ENCODE measurements around the gene BAZ2B. TPM values are rescaled to one million over a fixed set of nuclear protein-coding genes. Genes with fewer than 3 reads are reported as not detected.

Gene BAZ2B
- total and polyA plus RNA-seq, 4 donors: 18.3 to 266 (median 39.5) TPM

DNA sequence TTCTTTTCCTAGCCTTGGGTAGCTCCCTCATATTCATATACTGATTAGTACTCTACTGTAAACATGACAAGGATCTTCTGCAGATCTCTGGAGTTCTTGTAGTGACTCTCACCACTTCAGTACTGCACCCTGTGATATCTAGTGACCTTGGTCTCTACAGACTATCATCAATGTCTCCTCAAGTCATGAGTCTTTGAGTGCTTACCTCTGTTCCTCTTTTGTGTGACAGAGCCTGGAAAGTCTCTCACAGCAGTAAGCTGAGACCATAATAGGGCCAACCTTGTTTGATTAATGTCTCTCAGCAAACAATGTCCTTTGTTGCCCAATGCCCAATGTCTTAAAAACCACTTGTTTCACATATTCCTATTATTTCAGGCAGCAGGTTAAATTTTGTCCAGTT, 34.2 kb upstream of the BAZ2B start:
- H3K27ac ChIP-seq (ENCODE audit: low read depth in 1 of 2, low read length in 1 of 2): no peak overlapping the region
- no peak overlapping the region for H3K4me3 ChIP-seq
- TF ChIP-seq, protein P1, sequence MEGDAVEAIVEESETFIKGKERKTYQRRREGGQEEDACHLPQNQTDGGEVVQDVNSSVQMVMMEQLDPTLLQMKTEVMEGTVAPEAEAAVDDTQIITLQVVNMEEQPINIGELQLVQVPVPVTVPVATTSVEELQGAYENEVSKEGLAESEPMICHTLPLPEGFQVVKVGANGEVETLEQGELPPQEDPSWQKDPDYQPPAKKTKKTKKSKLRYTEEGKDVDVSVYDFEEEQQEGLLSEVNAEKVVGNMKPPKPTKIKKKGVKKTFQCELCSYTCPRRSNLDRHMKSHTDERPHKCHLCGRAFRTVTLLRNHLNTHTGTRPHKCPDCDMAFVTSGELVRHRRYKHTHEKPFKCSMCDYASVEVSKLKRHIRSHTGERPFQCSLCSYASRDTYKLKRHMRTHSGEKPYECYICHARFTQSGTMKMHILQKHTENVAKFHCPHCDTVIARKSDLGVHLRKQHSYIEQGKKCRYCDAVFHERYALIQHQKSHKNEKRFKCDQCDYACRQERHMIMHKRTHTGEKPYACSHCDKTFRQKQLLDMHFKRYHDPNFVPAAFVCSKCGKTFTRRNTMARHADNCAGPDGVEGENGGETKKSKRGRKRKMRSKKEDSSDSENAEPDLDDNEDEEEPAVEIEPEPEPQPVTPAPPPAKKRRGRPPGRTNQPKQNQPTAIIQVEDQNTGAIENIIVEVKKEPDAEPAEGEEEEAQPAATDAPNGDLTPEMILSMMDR (IDR thresholded peaks at IDR 0.05; ENCODE audit: control extremely low read depth, extremely low read depth): no peak
- no peak for DNase-seq
- H3K9ac ChIP-seq (ENCODE audit: insufficient read depth in 1 of 2, low read length in 2 of 2): no peak overlapping the region
- H3K9me3 ChIP-seq (ENCODE audit: control insufficient read depth in 4 of 4, insufficient read depth in 3 of 4, low read length in 3 of 4): peaks cover 0 to 6% (median 0%) of the 10 kb centered on the region in 4 donors
- no peaks in the 10 kb centered on the region for H3K36me3 ChIP-seq (ENCODE audit: control insufficient read depth in 4 of 4, insufficient read depth in 4 of 4, low read length in 4 of 4)
- H3K4me1 ChIP-seq (ENCODE audit: control insufficient read depth in 5 of 5, insufficient read depth in 5 of 5, low read length in 5 of 5): no peaks in the 10 kb centered on the region
- no peaks in the 10 kb centered on the region for H3K27me3 ChIP-seq (ENCODE audit: control insufficient read depth in 3 of 3, insufficient read depth in 3 of 3, low read length in 2 of 3)
- no peak for ATAC-seq (ENCODE audit: insufficient read depth, low FRiP score)

- H3K9ac ChIP-seq (ENCODE audit: insufficient read depth in 1 of 2, low read length in 2 of 2): no peak overlapping the region
- H3K4me1 ChIP-seq (ENCODE audit: control insufficient read depth in 5 of 5, insufficient read depth in 5 of 5, low read length in 5 of 5): no peaks in the 10 kb centered on the region
- no peak overlapping the region for H3K27ac ChIP-seq (ENCODE audit: low read depth in 1 of 2, low read length in 1 of 2)
- no peaks in the 10 kb centered on the region for H3K9me3 ChIP-seq (ENCODE audit: control insufficient read depth in 4 of 4, insufficient read depth in 3 of 4, low read length in 3 of 4)
- no peaks in the 10 kb centered on the region for H3K36me3 ChIP-seq (ENCODE audit: control insufficient read depth in 4 of 4, insufficient read depth in 4 of 4, low read length in 4 of 4)
- ATAC-seq (ENCODE audit: insufficient read depth, low FRiP score) (no peak), DNase-seq (no peak)
- TF ChIP-seq, protein P1 (IDR thresholded peaks at IDR 0.05; ENCODE audit: control extremely low read depth, extremely low read depth): no peak
- H3K27me3 ChIP-seq (ENCODE audit: control insufficient read depth in 3 of 3, insufficient read depth in 3 of 3, low read length in 2 of 3): no peaks in the 10 kb centered on the region
- WGBS, 2 donors: 92 to 97% methylated on average over 2 of the region's 2 CpGs
- no peak overlapping the region for H3K4me3 ChIP-seq
Measured at GRCh38 chr2:159648643-159649042, 32.3 kb upstream of the BAZ2B start.

GRCh38 chr2:159647667-159648066, 31.3 kb upstream of the BAZ2B start:
- Histone ChIP-seq H3K27me3 (ENCODE audit: control insufficient read depth in 3 of 3, insufficient read depth in 3 of 3, low read length in 2 of 3) (no peaks in the 10 kb centered on the region), H3K9ac (ENCODE audit: insufficient read depth in 1 of 2, low read length in 2 of 2) (no peak overlapping the region), H3K36me3 (ENCODE audit: control insufficient read depth in 4 of 4, insufficient read depth in 4 of 4, low read length in 4 of 4) (no peaks in the 10 kb centered on the region), H3K4me1 (ENCODE audit: control insufficient read depth in 5 of 5, insufficient read depth in 5 of 5, low read length in 5 of 5) (no peaks in the 10 kb centered on the region), H3K4me3 (no peak overlapping the region), H3K9me3 (ENCODE audit: control insufficient read depth in 4 of 4, insufficient read depth in 3 of 4, low read length in 3 of 4) (no peaks in the 10 kb centered on the region), H3K27ac (ENCODE audit: low read depth in 1 of 2, low read length in 1 of 2) (no peak overlapping the region)
- ATAC-seq (ENCODE audit: insufficient read depth, low FRiP score) (no peak), DNase-seq (no peak)
- TF ChIP-seq, protein P1 (IDR thresholded peaks at IDR 0.05; ENCODE audit: control extremely low read depth, extremely low read depth): no peak
- 90 to 98% methylated on average over 2 of the region's 2 CpGs for WGBS, 2 donors

GRCh38 chr2:159640176-159640575, 23.8 kb upstream of the BAZ2B start:
- no peaks in the 10 kb centered on the region for H3K36me3 ChIP-seq (ENCODE audit: control insufficient read depth in 4 of 4, insufficient read depth in 4 of 4, low read length in 4 of 4)
- H3K27ac ChIP-seq (ENCODE audit: low read depth in 1 of 2, low read length in 1 of 2): no peak overlapping the region
- H3K4me3 ChIP-seq: no peak overlapping the region
- peaks cover 0 to 7% (median 0%) of the 10 kb centered on the region in 4 donors for H3K9me3 ChIP-seq (ENCODE audit: control insufficient read depth in 4 of 4, insufficient read depth in 3 of 4, low read length in 3 of 4)
- DNase-seq: no peak
- ATAC-seq (ENCODE audit: insufficient read depth, low FRiP score): no peak
- H3K9ac ChIP-seq (ENCODE audit: insufficient read depth in 1 of 2, low read length in 2 of 2): no peak overlapping the region
- 90 to 100% methylated on average over 1 of the region's 1 CpG for WGBS, 2 donors
- TF ChIP-seq, protein P1 (IDR thresholded peaks at IDR 0.05; ENCODE audit: control extremely low read depth, extremely low read depth): no peak
- H3K4me1 ChIP-seq (ENCODE audit: control insufficient read depth in 5 of 5, insufficient read depth in 5 of 5, low read length in 5 of 5): peaks cover 0 to 3% (median 0%) of the 10 kb centered on the region in 5 donors
- H3K27me3 ChIP-seq (ENCODE audit: control insufficient read depth in 3 of 3, insufficient read depth in 3 of 3, low read length in 2 of 3): no peaks in the 10 kb centered on the region
